ENCODE results near the gene PLEKHA4.
A peak's percentile ranks its signal among the peaks of the same experiment; 100 is the strongest.
"Not testable (repeated sequence)": the region's sequence is repeated elsewhere in the genome, so short reads cannot be mapped to it uniquely, and the experiment has no call there.

Gene PLEKHA4

GRCh38 chr19:48868114-48868886, at the start of gene PLEKHA4:
TSS of gene PLEKHA4 (minus strand) at chr19:48868617. CDS start at chr19:48867620, 997 bp downstream.
- DNase-seq (ENCODE audit: low read depth) = no peak

GRCh38 chr19:48918071-48918470, 49.7 kb upstream of the PLEKHA4 start:
- no peak for DNase-seq (ENCODE audit: low read depth)

GRCh38 chr19:48915757-48916156, 47.3 kb upstream of the PLEKHA4 start:
- no peak for DNase-seq (ENCODE audit: low read depth)

GRCh38 chr19:48914181-48914580, 45.8 kb upstream of the PLEKHA4 start:
- DNase-seq (ENCODE audit: low read depth) = no peak

- no peak for DNase-seq (ENCODE audit: low read depth)
These were observed 44.9 kb upstream of the PLEKHA4 start for GRCh38 chr19:48913114-48913889.

- no peak for DNase-seq (ENCODE audit: low read depth)
These were observed 42.4 kb upstream of the PLEKHA4 start for GRCh38 chr19:48910803-48911202.

GRCh38 chr19:48909424-48910077, 41.1 kb upstream of the PLEKHA4 start:
- not testable (repeated sequence) for DNase-seq (ENCODE audit: low read depth)

GRCh38 chr19:48907671-48908070, 39.3 kb upstream of the PLEKHA4 start:
- DNase-seq (ENCODE audit: low read depth) = no peak

- no peak for DNase-seq (ENCODE audit: low read depth)
These were observed 37.9 kb upstream of the PLEKHA4 start for GRCh38 chr19:48906324-48906723.

GRCh38 chr19:48905664-48906063, 37.2 kb upstream of the PLEKHA4 start:
- DNase-seq (ENCODE audit: low read depth) = no peak

- not testable (repeated sequence) for DNase-seq (ENCODE audit: low read depth)
These were observed 35.4 kb upstream of the PLEKHA4 start for GRCh38 chr19:48903788-48904187.

- not testable (repeated sequence) for DNase-seq (ENCODE audit: low read depth)
These were observed 33.9 kb upstream of the PLEKHA4 start for GRCh38 chr19:48902291-48902690.

GRCh38 chr19:48900477-48901406, 32.3 kb upstream of the PLEKHA4 start:
- DNase-seq (ENCODE audit: low read depth) = no peak

GRCh38 chr19:48899781-48900476, 31.5 kb upstream of the PLEKHA4 start, which contains the start of gene NUCB1:
TSS of gene NUCB1 (plus strand) at chr19:48900312. CDS start at chr19:48900797, 485 bp downstream.
- peak; percentile 97 for DNase-seq (ENCODE audit: low read depth)

GRCh38 chr19:48899386-48899749, 31.0 kb upstream of the PLEKHA4 start:
- not testable (repeated sequence) for DNase-seq (ENCODE audit: low read depth)

- no peak for DNase-seq (ENCODE audit: low read depth)
These were observed 28.8 kb upstream of the PLEKHA4 start for GRCh38 chr19:48897181-48897580.

- no peak for DNase-seq (ENCODE audit: low read depth)
These were observed 27.8 kb upstream of the PLEKHA4 start for GRCh38 chr19:48896191-48896720.

GRCh38 chr19:48895226-48895625, 26.8 kb upstream of the PLEKHA4 start:
- DNase-seq (ENCODE audit: low read depth) = no peak

GRCh38 chr19:48890551-48890950, 22.1 kb upstream of the PLEKHA4 start:
- DNase-seq (ENCODE audit: low read depth) = no peak

- not testable (repeated sequence) for DNase-seq (ENCODE audit: low read depth)
These were observed 21.1 kb upstream of the PLEKHA4 start for GRCh38 chr19:48889496-48889895.

Data from activated T-helper 1 cell treated with Interleukin-2 at 50 U/mL for 16 hours (primary cell).